RCC 7860 (cell line): ENCODE measurements around the gene ERCC8.
"Not testable (repeated sequence)": the region's sequence is repeated elsewhere in the genome, so short reads cannot be mapped to it uniquely, and the experiment has no call there.

ENCODE experiments used
- DNase-seq: peaks from one replicate; pipeline ENCODE4 v3.0.0-alpha.2; 2015; ENCODE audit warnings: low spot score
- FAIRE-seq: peaks from 2 replicates; lab custom pipeline; 2012; peaks lifted over from hg19 to GRCh38; lab: Jason Lieb, UNC

ERCC8 gene, protein sequence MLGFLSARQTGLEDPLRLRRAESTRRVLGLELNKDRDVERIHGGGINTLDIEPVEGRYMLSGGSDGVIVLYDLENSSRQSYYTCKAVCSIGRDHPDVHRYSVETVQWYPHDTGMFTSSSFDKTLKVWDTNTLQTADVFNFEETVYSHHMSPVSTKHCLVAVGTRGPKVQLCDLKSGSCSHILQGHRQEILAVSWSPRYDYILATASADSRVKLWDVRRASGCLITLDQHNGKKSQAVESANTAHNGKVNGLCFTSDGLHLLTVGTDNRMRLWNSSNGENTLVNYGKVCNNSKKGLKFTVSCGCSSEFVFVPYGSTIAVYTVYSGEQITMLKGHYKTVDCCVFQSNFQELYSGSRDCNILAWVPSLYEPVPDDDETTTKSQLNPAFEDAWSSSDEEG

DNA sequence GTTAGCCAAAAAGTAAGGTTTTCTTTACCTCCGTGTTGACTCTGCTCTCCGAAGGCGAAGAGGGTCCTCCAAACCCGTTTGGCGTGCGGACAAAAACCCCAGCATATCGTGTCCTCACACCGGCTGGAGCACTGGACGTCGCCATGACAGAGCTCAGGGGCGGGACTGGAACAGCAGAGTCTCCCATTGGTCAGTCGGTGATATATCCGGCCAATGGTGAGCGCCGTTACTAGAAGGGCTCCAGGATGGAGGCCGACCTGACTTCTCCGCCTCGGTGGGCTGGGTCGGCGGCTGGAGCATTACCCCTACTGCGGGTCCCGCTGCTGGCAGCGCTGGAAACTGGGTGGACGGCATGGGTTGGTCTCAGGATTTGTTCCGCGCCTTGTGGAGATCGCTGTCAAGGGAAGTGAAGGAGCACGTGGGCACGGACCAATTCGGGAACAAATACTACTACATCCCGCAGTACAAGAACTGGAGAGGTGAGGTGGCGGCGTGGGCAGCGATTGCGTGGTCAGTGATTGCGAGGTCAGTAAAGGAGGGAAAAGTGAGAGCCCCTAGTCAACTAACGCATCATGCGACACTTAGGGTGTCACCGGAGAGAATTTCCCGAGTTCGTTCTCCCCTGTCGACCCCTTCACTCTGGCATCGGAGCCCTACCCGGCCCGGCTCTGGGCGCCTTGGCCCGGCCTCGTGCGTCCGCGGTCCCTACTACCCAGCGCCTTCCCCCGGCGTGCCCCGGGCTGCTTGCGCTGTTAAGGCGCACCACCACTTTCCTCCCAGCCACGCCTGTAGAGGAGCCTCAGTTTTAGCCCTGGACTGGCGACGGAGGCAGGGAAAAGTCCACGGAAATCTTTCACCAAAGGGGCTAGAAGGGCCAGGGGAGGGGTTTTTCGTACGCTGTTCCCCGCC, at the start of gene ERCC8, which contains the start of gene NDUFAF2:
TSS of gene ERCC8 (minus strand) at position 167 of the 909 bp plus-strand sequence. CDS start at position 105, 62 bp downstream.
TSS of gene NDUFAF2 (plus strand) at position 302 of the 909 bp plus-strand sequence. CDS start at position 353, 51 bp downstream.
- FAIRE-seq: peak; percentile 50

DNA sequence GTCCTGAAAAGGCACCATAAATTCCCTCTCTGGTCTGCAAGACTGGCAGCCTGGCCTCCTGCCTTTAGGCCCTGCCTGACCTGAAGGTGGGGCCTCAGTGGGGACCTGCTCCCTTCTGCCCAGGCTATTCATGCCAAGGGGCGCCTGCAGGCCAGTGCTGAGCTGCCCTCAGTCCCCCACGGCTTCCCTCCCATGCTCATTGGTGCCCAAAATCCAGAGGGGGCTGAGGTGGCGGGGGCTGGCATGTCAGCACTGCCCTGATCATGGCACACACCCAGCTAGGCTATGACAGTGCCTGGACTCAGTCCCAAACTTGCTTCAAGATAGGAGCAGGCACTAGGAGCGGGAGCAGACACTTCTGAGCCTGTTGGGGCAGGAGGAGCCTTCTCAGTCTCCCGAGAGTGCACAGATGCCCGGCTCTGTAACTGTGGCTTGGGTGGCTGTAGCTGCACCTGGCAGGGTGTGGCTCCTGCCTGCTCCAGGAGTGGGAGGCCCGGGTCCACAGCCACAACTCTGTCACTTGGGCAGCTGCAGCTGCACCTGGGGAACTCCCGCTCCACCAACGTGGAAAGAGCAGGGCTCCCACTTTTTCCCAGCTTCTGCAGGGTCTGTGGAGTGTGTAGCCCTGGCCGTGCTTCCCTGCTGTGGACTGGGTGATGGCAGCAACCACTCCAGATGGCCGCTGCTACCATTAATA, 49.2 kb upstream of the ERCC8 start:
- no peak for FAIRE-seq
- no peak for DNase-seq

More for the DNA sequence above, at the start of gene ERCC8, which contains the start of gene NDUFAF2:
- DNase-seq: peak; percentile 75

DNA sequence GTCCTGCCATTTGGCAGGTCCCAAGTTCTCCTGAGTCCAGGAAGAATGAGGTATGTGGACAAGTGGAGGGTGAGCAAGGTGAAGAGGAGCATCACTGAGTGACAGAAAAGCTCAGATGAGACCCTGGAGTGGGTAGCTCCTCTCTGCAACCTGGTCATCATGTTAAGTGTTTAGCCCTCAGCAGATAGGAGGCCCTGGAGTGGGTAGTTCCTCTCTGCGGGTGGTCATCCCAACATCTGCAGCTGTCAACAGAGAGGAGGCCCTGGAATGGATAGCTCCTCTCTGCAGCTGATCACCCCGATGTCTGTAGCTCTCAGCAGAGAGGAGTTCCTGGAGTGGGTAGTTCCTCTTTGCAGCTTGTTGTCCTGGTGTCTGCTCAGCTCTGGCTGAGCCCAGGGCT, 48.6 kb upstream of the ERCC8 start:
- FAIRE-seq (no peak), DNase-seq (no peak)

DNA sequence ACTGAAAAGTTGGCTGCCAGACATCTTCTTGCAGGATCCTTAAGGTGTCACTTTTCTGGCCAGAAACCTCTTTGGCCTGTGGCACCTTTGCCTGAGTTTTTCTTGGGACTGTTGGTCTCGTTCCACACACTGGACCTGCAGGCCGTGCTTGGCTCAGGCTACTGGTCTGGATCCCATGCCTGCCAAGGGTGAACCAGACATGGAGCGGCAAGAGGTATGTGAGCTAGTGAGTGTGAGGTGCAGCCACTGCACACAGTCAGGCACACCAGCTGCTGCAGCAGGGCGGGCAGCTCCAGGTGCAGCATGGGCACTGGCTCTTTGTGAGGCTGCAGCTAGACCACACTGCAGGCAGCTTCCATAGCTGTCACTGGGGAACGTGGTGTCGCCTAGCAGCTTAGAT, 48.0 kb upstream of the ERCC8 start:
- no peak for FAIRE-seq
- DNase-seq: no peak

DNA sequence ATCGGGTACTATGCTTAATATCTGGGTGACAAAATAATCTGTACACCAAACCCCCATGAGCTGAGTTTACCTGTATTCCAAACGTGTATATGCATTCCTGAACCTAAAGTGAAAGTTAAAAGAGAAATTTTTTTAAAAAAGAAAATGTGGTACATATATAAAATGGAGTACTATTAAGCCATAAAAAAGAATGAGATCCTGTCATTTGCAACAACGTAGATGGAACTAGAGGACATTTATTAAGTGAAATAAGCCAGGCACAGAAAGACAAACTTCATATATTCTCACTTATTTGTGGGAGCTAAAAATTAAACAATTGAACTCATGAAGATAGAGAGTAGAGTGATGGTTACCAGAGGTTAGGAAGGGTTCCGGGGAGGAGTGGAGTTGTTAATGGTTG, 44.9 kb upstream of the ERCC8 start:
- FAIRE-seq: no peak

DNA sequence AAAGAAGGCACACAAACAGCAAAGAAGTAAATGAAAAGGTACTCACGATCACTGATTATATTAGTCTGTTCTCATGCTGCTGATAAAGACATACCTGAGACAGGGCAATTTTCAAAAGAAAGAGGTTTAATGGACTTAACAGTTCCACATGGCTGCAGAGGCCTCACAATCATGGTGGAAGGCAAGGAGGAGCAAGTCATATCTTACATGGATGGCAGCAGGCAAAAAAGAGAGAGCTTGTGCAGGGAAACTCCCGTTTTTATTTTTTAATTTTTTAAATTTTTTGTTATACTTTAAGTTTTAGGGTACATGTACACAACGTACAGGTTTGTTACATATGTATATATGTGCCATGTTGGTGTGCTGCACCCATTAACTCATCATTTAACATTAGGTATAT, 37.3 kb upstream of the ERCC8 start:
- DNase-seq, FAIRE-seq: not testable (repeated sequence)

More for the DNA sequence above, 44.9 kb upstream of the ERCC8 start:
- no peak for DNase-seq

DNA sequence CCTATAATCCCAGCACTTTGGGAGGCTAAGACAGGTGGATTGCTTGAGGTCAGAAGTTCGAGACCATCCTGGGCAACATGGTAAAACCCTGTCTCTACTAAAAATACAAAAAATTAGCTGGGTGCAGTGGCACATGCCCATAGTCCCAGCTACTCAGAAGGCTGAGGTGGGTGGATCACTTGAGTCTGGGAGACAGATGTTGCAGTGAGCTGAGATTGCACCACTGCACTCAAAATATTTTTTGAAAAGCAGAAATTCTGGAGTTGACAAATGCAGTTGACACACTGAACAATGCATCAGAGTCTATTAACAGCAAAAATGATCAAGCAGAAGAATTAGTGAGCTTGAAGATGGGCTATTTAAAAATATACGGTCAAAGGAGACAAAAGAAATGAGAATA, 35.6 kb upstream of the ERCC8 start:
- FAIRE-seq (no peak), DNase-seq (no peak)

DNA sequence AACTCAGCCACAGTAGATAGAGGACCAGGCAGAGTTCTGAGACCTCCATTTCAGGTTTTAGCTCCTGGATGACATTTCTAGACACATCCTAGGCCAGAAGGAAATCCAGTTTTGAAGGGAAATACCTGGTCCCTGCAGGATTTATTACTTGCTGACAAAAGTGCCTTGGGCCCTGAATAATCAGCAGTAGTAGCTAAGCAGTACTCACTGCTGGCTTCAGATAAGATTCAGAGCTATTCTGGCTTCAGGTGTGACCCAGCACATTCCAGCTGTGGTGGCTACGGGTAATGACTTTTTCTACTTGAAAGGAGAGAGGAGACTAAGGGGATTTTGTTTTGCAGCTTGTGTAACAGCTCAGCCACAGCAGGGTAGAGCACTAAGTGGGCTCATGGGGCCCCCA, 34.1 kb upstream of the ERCC8 start:
- DNase-seq (no peak), FAIRE-seq (no peak)

DNA sequence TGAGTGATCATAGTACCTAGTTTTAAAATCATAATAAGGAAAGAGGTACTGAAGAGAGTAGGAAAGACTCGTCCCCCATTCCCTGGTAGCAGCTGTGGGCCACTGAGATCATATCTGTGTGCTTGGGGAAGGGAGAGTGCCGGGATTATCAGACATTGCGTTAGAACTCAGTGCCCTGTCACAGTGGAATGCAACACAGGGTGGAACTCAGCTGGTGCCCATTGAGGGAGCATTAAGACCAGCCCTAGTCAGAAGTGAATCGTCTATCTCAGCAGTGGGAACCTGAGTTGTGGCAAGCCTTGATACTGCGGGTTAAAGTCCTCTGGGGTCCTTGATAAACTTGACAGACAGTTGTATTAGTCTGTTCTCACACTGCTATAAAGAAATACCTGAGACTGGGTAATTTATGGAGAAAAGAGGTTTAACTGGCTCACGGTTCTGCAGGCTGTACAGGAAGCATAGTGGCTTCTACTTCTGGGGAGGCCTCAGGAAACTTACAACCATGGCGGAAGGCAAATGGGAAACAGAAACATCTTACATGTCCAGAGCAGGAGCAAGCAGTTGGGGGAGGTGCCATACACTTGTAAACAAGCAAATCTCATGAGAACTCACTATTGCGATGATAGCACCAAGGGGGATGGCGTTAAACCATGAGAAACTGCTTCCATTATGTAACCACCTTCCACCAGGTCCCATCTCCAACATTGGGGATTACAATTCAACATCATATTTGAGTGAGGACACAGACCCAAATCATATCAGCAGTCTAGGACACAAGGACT, 33.3 kb upstream of the ERCC8 start:
- DNase-seq: no peak
- FAIRE-seq: no peak

DNA sequence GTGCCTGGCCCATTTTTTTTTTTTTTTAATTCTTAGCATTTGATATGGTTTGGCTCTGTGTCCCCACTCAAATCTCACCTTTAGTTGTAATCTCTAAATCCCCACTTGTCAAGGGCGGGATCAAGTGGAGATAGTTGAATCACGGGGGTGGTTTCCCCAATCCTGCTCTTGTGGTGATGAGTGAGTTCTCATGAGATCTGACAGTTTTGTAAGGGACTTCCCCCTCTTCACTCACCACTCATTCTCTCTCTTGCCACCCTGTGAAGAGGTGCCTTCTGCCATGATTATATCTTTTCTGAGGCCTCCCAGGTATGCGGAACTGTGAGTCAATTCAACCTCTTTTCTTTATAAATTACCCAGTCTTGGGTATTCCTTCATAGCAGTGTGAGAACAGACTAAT, 27.4 kb upstream of the ERCC8 start:
- DNase-seq: no peak
- no peak for FAIRE-seq

DNA sequence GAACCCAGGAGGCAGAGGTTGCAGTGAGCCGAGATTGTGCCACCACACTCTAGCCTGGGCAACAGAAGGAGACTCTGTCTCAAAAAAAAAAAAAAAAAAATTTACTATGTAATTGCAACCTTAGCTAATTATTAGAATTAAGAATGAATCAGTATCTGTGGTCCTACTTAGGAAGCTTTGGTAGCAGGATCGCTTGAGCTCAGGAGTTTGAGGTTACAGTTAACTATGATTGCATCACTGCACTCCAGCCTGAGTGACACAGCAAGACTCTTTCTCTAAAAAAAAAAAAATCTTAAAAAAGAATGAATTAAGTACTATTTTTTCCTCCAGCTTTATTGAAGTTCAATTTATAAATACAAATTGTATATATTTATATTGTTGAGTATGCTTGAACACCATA, 16.8 kb upstream of the ERCC8 start:
- FAIRE-seq: peak; percentile 79
- peak; percentile 31 for DNase-seq

DNA sequence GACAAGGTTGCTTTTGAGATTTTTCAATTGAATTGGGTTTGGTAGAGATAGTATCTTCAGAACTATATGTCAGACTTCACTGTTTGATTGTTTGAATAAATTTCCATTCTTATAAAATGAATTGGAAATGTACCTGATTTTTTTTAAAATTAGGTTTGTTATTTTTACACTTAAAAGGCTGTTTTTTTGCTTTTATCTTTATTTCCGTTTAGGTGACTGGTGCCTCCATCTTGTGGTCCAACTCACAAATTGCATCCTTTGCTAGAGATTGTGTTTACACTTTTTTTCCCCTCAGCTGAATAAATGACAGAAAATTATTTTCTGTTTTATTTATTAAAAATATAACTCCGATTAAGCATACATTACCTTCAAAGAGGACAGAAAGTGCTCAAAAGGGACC, 15.7 kb upstream of the ERCC8 start:
- DNase-seq (no peak), FAIRE-seq (no peak)

DNA sequence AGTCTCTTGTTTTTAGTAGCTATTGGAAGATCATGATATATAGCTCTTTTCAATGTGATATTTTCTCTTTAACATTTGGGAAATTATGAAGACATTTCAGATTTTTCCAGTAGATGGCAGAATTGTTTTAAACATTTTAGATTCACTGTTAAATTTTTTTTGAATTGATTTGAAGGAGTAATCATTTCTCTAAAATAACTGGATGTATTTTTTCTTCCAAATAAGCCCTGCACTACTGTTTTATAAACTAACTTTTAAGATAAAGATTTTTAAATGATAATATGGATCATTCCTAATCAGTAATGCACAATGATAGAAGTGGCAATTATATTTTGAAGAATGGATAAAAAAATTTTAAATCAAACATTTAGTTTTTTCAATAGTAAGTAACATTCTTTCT, 14.3 kb upstream of the ERCC8 start:
- FAIRE-seq (peak; percentile 67), DNase-seq (no peak)

DNA sequence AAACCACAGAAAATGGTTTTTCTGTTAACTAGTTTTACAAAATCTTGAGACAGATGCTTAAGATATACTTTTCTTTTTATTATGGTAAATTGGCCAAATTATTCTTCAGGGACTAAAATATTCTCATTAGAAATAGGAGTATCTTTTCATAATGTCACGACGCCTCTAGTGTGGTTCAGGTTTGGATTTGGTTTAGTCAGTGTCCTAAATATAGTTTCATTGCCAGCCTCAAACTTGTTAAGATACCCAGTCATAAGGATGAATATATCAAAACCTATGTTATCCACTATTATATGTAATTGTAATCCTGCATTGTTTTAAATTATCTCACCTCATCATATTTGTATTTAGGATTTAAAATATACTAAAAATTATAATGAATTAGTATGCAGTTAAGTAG, 13.8 kb upstream of the ERCC8 start:
- FAIRE-seq: no peak

DNA sequence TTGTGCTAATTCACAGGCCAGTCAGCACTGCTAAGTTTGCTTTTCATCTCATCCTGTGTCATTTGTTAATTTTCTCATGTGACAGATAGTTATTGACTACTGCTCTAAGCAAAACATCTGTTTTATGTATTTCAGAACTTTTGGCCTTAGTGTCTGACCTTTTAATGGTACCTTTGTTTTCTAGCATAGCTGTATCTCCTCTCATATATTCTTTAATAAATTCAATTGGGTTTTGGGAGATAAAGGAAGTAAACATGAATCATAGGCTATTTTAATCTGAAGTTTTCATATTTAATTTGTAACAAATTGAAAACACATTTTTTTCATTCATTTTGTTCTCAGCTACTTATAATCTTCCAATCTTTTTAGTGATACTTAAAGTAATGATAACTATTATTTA, 13.2 kb upstream of the ERCC8 start:
- DNase-seq (no peak), FAIRE-seq (no peak)

More for the DNA sequence above, 13.8 kb upstream of the ERCC8 start:
- DNase-seq: no peak

DNA sequence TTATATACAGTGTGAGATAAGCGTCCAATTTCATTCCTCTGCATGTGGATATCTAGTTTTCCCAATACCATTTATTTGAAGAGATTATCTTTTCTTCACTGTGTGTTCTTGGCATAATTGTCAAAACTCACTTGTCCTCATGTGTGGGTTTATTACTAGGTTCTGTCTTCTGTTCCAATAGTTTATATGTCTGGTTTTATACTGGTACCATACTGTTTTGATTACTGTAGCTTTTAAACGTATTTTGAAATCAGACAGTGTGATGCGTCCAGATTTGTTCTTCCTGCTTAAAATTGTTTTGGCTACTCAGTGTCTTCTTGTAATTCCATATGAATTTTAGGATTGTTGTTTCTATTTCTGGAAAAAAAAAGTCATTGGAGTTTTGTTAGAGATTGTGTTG, 10.4 kb upstream of the ERCC8 start:
- no peak for FAIRE-seq

DNA sequence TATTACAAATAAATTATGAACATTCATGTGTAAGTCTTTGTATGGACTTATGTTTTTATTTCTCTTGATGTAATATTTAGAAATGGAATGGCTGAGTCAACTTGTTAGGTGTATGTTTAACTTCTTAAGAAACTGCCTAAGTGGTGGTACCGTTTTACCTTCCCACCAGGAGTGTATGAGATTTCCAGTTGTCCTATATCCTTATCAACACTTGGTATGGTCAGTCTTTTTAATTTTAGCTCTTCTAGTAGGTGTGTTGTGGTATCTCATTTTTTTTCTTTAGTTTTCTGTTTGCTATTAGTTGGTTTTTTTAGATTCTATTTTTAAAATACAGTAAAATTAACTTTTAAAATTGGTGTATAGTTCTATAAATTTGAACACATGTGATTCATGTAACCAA, 3.9 kb upstream of the ERCC8 start:
- DNase-seq (no peak), FAIRE-seq (no peak)

More for the DNA sequence above, 10.4 kb upstream of the ERCC8 start:
- no peak for DNase-seq

DNA sequence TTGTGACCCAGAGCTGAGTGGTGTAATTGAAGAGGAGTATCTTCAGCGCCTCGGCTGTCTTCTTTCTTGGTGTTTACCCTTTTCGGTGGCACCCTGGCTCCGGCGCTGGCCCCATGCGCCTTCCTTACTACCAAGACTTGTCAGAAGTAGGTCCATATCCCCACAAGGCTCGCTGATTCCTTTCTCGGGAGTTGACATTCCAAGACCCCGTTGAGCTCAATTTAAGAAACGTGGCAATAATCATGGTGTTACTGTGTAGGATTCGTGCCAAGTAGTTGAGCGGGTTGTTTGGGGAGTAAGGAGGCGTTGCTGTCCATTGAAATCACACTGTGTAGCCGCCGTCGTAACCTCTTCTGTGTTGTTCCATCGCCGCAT, 930 bp upstream of the ERCC8 start:
- DNase-seq: no peak
- no peak for FAIRE-seq

DNA sequence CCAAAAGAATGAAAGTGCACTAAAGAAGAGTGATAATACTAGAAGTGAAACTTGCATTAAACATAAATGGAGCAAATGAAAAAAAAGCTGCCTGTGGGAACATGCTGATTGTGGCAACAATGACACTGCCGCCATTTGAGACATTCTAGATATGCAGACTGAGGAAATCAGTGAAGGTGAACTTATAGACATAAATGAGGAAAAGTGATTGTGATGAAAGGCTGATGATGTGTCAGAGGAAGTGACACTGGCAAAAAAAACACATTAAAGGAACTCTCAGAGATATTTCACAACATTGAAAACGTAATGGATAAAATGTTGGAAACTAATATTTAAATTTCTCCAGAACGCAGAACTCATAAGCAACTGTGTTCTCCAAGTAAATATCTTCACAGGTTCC, 1.2 kb downstream of the ERCC8 start:
- FAIRE-seq (no peak), DNase-seq (no peak)

DNA sequence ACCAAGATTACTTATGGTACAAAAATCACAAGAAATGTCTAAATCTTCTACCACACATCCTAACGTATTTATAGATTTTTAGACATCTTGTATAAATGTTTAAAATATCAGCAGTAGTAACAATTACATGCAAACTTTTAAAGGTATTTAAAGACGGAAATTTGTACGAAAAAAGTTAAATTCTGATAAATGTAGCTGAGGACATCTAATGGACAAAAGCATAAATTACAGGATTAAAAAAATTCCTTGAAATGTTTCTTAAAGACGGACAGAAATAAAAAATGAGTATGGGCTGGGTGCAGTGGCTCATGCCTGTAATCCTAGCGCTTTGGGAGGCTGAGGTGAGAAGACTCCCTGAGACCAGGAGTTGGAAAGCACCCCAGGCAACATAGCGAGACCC, 15.8 kb downstream of the ERCC8 start:
- FAIRE-seq (no peak), DNase-seq (no peak)
